ENCODE measurements around the gene OPCML. TPM values are rescaled to one million over a fixed set of nuclear protein-coding genes. Genes with fewer than 3 reads are reported as not detected.

The OPCML gene
- total and polyA plus RNA-seq, 2 donors from 2014 or later, result 0.77 to 1.1 TPM

DNA sequence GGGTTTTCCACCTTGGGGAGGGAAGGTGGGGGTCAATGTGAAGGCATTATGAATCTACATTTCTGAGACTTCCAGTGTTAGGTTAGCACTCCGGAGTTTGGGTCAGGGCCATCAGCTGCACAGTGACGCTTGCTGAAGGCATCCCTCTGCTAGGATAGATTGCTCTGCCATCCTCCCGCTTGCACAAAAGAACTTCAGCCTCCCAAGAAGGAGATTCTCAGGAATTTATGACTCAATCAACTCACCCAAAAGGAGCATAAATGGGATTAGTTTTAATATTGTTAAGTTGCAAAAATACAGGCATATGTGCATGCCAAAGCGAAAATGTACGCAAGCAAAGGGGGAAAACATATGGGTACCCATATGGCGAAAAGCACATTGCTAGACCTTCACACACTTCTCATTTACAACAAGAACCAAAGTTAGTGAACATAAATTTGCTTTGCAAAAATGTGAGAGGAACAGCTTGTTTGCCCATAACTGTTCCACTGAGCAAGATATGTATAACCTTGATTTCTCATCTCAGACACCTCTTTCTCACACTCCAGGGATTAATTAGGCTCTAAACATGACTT, 1013.0 kb downstream of the OPCML start:
- Histone ChIP-seq H3K27me3 (ENCODE audit: control insufficient read depth, insufficient read depth, low read length) (no peaks in the 10 kb centered on the region), H3K4me1 (ENCODE audit: control insufficient read depth in 2 of 3, insufficient read depth in 2 of 3, low read depth in 1 of 3, low read length in 3 of 3) (no peaks in the 10 kb centered on the region), H3K36me3 (ENCODE audit: control insufficient read depth in 2 of 3, insufficient read depth in 3 of 3, low read length in 3 of 3) (no peaks in the 10 kb centered on the region), H3K9me3 (ENCODE audit: control insufficient read depth in 2 of 3, insufficient read depth in 1 of 3, low read length in 3 of 3) (no peaks in the 10 kb centered on the region), H3K27ac (ENCODE audit: low read depth in 2 of 2, low read length in 2 of 2) (no peak overlapping the region), H3K9ac (ENCODE audit: low read length in 3 of 3) (no peak overlapping the region), H3K4me3 (ENCODE audit: low read length in 3 of 3) (no peak overlapping the region)
- FAIRE-seq (no peak), DNase-seq (no peak)
- TF ChIP-seq, protein P1, sequence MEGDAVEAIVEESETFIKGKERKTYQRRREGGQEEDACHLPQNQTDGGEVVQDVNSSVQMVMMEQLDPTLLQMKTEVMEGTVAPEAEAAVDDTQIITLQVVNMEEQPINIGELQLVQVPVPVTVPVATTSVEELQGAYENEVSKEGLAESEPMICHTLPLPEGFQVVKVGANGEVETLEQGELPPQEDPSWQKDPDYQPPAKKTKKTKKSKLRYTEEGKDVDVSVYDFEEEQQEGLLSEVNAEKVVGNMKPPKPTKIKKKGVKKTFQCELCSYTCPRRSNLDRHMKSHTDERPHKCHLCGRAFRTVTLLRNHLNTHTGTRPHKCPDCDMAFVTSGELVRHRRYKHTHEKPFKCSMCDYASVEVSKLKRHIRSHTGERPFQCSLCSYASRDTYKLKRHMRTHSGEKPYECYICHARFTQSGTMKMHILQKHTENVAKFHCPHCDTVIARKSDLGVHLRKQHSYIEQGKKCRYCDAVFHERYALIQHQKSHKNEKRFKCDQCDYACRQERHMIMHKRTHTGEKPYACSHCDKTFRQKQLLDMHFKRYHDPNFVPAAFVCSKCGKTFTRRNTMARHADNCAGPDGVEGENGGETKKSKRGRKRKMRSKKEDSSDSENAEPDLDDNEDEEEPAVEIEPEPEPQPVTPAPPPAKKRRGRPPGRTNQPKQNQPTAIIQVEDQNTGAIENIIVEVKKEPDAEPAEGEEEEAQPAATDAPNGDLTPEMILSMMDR (IDR thresholded peaks at IDR 0.05; ENCODE audit: borderline replicate concordance, extremely low read depth, insufficient read depth), result no peak
- intact Hi-C loops (cut with DNase I), result no loop called here

DNA sequence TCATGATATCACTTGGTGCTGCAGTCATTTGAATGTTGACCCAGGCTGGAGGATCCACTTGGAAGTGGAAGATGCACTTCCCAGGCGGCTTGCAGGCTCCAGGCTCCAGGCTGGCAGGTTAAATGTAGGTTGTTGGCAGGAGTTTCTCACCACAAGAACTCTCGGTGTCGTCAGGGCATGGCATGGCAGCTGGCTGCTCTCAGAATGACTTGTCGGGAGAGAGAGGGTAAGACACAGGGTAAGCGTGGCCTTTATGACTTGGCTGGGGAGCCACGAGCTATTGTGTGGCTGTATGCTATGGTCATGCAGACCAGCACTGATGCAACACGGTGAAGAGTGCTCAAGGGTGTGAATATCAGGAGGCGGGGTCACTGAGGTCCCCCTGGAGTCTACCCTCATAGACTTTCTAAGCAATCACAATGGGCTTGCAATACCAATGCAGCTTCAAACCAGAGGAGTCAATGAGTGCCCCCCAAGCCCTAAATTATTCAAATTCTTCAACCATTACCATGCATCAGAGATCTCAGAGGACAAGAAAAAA, 1027.7 kb downstream of the OPCML start:
- TF ChIP-seq, protein P1 (IDR thresholded peaks at IDR 0.05; ENCODE audit: borderline replicate concordance, extremely low read depth, insufficient read depth), result no peak
- H3K36me3 ChIP-seq (ENCODE audit: control insufficient read depth in 2 of 3, insufficient read depth in 3 of 3, low read length in 3 of 3), result no peaks in the 10 kb centered on the region
- no peak for DNase-seq

DNA sequence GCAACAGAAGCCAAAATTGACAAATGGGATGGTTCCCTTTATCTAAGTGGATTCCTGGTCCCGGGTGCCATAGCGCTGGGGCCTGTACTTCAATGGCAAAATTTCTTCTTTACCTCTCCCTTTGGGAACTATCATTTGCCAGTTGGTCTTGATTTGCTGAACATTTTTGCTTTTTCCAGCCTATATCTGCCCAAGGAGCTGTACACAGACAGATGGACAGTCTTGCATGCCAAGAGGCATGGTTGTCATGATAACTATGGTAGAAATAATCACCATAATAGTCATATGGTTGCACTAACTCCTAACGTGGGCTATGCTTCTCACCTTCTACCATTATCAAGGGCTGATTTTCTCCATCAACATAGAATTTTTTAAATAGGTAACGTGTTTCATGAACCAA, 1030.9 kb downstream of the OPCML start:
- Histone ChIP-seq H3K4me3 (ENCODE audit: low read length in 3 of 3) (no peak overlapping the region), H3K27ac (ENCODE audit: low read depth in 2 of 2, low read length in 2 of 2) (no peak overlapping the region), H3K27me3 (ENCODE audit: control insufficient read depth, insufficient read depth, low read length) (no peaks in the 10 kb centered on the region), H3K36me3 (ENCODE audit: control insufficient read depth in 2 of 3, insufficient read depth in 3 of 3, low read length in 3 of 3) (no peaks in the 10 kb centered on the region), H3K4me1 (ENCODE audit: control insufficient read depth in 2 of 3, insufficient read depth in 2 of 3, low read depth in 1 of 3, low read length in 3 of 3) (no peaks in the 10 kb centered on the region), H3K9ac (ENCODE audit: low read length in 3 of 3) (no peak overlapping the region), H3K9me3 (ENCODE audit: control insufficient read depth in 2 of 3, insufficient read depth in 1 of 3, low read length in 3 of 3) (no peaks in the 10 kb centered on the region)
- no peak for DNase-seq
- no peak for FAIRE-seq
- TF ChIP-seq, protein P1 (IDR thresholded peaks at IDR 0.05; ENCODE audit: borderline replicate concordance, extremely low read depth, insufficient read depth), result no peak
- intact Hi-C loops (cut with DNase I), result no loop called here

More for the DNA sequence above, 1027.7 kb downstream of the OPCML start:
- Histone ChIP-seq H3K4me1 (ENCODE audit: control insufficient read depth in 2 of 3, insufficient read depth in 2 of 3, low read depth in 1 of 3, low read length in 3 of 3) (no peaks in the 10 kb centered on the region), H3K4me3 (ENCODE audit: low read length in 3 of 3) (no peak overlapping the region), H3K9me3 (ENCODE audit: control insufficient read depth in 2 of 3, insufficient read depth in 1 of 3, low read length in 3 of 3) (no peaks in the 10 kb centered on the region), H3K27ac (ENCODE audit: low read depth in 2 of 2, low read length in 2 of 2) (no peak overlapping the region), H3K9ac (ENCODE audit: low read length in 3 of 3) (no peak overlapping the region), H3K27me3 (ENCODE audit: control insufficient read depth, insufficient read depth, low read length) (no peaks in the 10 kb centered on the region)
- intact Hi-C loops (cut with DNase I), result no loop called here
- FAIRE-seq, result no peak

DNA sequence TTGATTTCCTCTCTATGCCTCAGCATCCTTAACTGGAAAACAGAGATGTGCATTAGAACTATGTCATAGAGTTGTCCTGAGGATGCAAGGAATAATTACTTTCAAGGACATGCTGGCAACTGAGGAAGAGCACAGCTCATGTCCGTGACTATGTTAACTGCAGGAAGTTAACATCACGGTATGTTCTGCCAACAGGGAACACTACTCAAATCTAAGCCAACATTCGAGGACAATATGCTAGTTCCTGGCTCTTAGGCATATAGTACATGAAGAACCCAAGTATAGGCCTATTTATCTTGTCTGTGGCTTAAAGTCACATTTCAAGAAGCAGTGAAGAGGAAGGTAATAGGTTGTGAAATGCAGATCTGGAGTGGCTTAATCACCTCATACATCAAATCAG, 1032.6 kb downstream of the OPCML start:
- Histone ChIP-seq H3K27me3 (ENCODE audit: control insufficient read depth, insufficient read depth, low read length) (no peaks in the 10 kb centered on the region), H3K9me3 (ENCODE audit: control insufficient read depth in 2 of 3, insufficient read depth in 1 of 3, low read length in 3 of 3) (no peaks in the 10 kb centered on the region), H3K36me3 (ENCODE audit: control insufficient read depth in 2 of 3, insufficient read depth in 3 of 3, low read length in 3 of 3) (no peaks in the 10 kb centered on the region), H3K27ac (ENCODE audit: low read depth in 2 of 2, low read length in 2 of 2) (no peak overlapping the region), H3K4me3 (ENCODE audit: low read length in 3 of 3) (no peak overlapping the region), H3K4me1 (ENCODE audit: control insufficient read depth in 2 of 3, insufficient read depth in 2 of 3, low read depth in 1 of 3, low read length in 3 of 3) (no peaks in the 10 kb centered on the region), H3K9ac (ENCODE audit: low read length in 3 of 3) (no peak overlapping the region)
- no peak for FAIRE-seq
- no peak for DNase-seq
- TF ChIP-seq, protein P1 (IDR thresholded peaks at IDR 0.05; ENCODE audit: borderline replicate concordance, extremely low read depth, insufficient read depth), result no peak
- intact Hi-C loops (cut with DNase I), result no loop called here

Data from kidney (tissue), 14 donors.